ENCODE data around the gene REXO5.

DNA sequence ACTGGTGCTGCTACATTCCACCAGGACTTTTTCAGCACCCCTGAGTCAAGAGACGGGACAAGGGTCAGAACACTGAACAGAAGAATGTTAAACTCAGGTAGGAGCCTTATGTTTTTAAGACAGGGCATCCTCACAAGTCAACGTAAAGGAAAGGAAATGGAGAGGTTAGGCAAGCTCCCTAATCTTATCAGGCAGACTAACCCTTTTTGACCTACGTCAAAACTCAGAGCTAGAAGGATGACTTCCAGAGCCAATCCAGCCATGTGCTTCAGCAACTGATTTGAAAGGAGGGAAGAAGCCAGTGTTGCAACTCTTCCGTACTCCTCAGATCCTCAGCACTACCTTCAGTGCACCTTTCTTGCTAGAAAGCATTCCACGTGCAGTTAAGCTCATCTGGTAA, 46.8 kb downstream of the REXO5 start:
- TF ChIP-seq CTCF (optimal IDR thresholded peaks at IDR 0.05 in 1 of 3, IDR thresholded peaks at IDR 0.05 in 1 of 3, conservative IDR thresholded peaks at IDR 0.05 in 1 of 3; ENCODE audit: extremely low read depth in 1 of 3, insufficient read depth in 2 of 3, low read length in 3 of 3), result no peak
- no peak for TF ChIP-seq EZH2 (IDR thresholded peaks at IDR 0.05; ENCODE audit: low read length)
